GM19467 (cell line): ENCODE measurements around the gene ETV3.

ENCODE experiments used
- ATAC-seq: cut with Tn5 transposase; IDR thresholded peaks from one replicate; pipeline ENCODE4 v1.9.1; 2021; ENCODE audit warnings: mild to moderate bottlenecking, moderate library complexity; ENCODE audit not compliant: unreplicated experiment

Gene ETV3

GRCh38 chr1:157140063-157140588 is 1.9 kb upstream of the ETV3 start:
- no peak for ATAC-seq

- no peak for ATAC-seq
Measured at GRCh38 chr1:157139052-157139715, 989 bp upstream of the ETV3 start.

DNA sequence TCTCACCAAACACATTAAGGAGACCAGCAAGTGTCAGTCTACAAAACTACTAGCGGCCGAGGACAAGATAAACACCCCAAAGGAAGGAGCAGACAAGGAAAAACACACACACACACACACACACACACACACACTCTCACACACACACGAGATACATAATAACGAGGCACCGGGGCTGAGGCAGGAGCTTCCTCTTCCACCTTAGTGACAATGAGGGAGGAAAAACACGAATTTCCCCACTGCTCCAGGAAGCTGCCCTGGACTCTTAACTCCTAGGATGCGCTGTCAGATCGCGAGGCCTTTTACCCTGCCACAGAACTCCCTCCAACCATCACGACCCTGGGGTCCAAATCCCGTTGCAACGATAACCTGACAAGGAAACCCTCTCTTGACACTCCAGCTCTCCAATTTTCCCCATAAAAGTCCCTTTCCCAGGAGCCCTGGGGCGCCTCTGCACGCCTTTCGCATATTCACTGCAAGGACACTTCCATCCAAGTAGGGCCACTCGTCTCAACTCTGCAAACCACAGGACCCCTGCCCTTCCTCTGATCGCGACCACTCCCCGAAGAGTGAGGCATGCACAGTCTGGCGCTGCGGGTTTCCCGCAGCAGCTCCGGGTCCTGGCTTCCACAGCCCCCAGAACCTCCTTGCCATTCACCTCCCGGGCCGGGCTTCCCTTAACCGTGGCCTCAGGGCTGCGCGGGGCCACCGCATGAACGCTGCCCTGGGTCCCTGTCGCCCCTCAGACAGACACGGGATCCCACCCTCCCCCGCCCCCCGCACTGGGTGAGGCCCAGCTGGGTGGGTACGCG is 581 bp downstream of the ETV3 start:
- no peak for ATAC-seq

DNA sequence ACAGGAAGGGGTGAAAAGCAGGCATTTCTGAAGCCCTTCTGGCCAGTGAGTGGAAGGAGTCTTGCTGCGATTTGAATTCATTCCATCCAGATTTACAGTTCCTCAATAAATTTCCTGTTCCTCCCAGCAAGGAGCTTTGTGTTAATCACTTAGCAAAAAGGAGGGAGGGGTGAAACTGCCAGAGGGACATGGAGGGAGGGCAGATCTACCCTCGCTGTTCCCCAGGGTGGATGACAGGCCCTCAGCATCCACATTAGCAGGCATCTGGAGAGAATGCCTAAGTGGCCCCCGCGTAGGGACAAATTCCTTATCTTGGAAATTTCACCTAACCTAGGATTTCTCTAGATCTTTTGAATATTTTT is 1.2 kb downstream of the ETV3 start:
- ATAC-seq, result no peak

- ATAC-seq, result no peak
Measured at GRCh38 chr1:157136133-157136532, 2.1 kb downstream of the ETV3 start.

- no peak for ATAC-seq
Measured at GRCh38 chr1:157135646-157136045, 2.5 kb downstream of the ETV3 start.

- ATAC-seq, result no peak
Measured at GRCh38 chr1:157135070-157135469, 3.1 kb downstream of the ETV3 start.

DNA sequence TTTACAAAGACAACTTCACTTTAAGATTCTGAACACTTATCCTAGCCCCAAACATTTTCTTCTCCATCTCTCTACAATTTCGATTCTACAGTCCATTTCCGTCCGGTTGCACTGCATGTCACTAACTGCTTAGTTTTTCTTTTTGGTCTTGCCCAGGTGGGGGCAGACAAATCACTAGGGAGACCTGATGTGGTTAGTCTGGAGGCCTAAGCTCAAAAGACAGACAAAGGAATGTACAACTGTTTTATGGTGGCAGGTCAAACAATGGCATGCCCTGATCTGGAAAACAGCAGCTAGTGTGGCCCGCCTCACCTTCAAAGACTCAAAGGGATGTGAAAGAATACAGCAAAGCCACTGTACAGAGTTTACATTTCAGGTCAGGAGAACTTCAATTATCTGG is 3.8 kb downstream of the ETV3 start:
- ATAC-seq, result no peak

- ATAC-seq, result no peak
Measured at GRCh38 chr1:157133426-157133825, 4.8 kb downstream of the ETV3 start.

DNA sequence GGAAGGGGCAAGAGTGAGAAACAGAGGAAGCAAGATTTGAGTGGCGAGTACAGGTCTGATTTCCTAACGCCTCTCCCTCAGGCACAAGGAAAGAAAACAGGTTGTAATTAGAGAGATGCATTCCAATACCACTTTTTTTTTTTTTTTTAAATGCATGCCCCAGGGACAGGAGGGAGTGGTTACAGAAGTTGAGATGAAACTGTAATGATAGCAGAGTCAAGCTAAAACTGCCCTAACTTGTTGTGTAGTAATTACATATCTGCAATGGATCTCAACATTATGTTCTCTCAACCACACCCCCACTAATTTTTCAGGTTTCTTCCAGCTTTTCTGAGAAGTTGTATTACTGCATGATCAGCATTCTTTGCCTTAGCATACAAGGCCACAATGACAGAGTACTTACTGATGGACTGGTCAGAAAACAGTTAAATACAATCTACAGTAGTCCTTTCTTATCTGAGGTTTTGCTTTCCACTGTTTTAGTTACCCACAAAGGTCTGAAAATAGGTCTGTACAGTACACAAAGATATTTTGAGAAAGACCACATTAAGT is 5.5 kb downstream of the ETV3 start:
- ATAC-seq, result no peak

- ATAC-seq, result no peak
Measured at GRCh38 chr1:157132111-157132510, 6.1 kb downstream of the ETV3 start.

GRCh38 chr1:157131281-157131680 is 6.9 kb downstream of the ETV3 start:
- ATAC-seq, result no peak

- no peak for ATAC-seq
Measured at GRCh38 chr1:157124855-157125254, 13.3 kb downstream of the ETV3 start.

DNA sequence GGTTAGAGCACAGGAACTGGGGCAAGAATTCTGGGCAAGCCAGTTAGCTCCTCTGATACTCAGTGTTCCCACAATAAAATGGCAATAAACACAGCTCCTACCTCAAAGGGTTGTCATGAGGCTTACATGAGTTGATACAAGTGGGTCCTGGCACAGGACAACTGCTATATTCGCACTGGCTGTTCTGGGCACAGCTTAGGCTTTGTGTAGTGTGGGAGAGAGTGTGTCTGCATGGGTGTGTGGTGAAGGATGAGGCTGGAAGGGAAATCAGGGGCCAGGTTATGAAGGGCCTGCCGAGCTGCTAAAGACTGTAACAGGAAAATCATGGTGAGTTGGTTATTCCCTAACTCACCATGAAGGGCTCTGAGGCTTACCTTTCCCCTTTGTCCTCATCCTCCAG is 18.7 kb downstream of the ETV3 start:
- no peak for ATAC-seq

DNA sequence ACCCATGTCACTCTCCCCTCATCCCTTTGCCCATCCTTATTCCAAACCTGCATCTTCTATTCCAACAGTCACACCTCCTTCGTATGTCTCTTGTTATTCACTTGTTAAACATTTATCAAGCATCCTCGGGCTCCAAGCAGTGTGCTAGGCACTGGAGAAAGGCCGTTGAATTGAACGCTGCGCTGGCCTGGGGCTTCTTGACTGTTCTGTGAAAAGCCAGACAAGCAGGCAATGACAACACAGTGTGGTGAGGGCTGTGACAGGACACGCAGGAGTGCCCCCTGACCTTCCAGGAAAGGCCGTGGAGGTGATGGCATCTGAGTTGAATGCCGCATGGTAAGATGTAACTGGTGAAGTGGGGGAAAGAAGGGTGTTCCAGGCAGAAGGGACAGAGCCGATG is 19.2 kb downstream of the ETV3 start:
- ATAC-seq, result no peak

GRCh38 chr1:157117527-157118057 is 20.6 kb downstream of the ETV3 start:
- no peak for ATAC-seq

GRCh38 chr1:157116737-157117103 is 21.5 kb downstream of the ETV3 start:
- no peak for ATAC-seq

GRCh38 chr1:157115851-157116736 is 22.1 kb downstream of the ETV3 start:
- ATAC-seq, result no peak

- ATAC-seq, result no peak
Measured at GRCh38 chr1:157115429-157115838, 22.8 kb downstream of the ETV3 start.

DNA sequence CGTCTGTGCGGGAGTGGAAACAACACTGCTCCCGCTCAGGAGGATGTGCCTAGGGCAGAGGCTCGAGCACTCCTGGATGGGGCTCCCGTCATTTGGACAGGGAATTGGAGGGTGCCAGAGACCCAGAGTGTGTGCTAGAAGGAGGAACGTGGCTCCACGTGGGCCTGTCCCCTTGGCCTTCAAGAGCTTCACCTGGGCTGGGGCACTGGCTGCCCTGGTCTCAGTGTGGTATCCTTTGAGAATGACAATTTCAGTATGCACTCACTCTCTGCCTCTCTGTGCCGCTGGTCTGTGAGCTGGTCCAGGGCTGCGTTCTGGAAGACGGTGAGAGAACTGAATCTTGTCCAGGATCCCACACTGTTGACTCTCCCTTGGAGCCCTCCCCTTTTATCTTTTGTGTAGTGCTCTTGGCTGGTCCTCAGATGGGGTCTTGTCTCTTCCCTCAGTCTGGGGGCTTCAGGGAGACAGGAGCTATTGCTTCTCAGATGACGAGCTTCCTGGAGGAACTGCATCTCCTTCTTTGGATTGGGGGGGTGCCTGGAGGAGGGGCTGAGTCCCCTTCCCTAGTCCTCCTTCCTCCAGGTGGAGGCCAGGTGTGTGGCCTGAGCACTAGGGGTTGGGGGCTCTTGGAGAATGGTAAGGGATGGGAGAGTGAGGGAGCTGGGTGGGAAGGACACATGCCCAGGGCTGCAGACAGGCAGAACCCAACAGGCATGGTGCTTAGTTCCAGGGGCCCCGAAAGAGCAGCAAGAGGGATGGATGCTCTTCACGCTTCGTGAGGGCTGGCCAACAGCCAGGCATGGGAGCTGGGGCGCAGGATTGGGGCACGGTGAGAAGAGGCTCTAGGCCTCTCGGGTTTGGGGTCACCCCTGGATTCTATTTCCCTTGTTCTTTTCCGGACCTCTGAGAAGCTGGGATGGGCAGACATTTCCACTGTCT is 23.7 kb downstream of the ETV3 start:
- ATAC-seq, result no peak
